Thyroid gland (tissue), 4 donors: ENCODE measurements around the gene NT5C1A. TPM values are rescaled to one million over a fixed set of nuclear protein-coding genes. Genes with fewer than 3 reads are reported as not detected.

ENCODE experiments used
- DNase-seq, 2 donors: peaks; one replicate each; pipeline ENCODE4 v3.0.0-alpha.2; 2019
- H3K27ac ChIP-seq, 3 donors: fragments of 200-600 bp; sonication (generic); 1 replicate in 2 of 3; 2 replicates in 1 of 3; pipeline ENCODE4 v1.5.1; 2016 to 2019; ENCODE audit warnings: mild to moderate bottlenecking in 1 of 3, moderate library complexity in 1 of 3
- H3K27me3 ChIP-seq: fragments of 200-600 bp; sonication (generic); one replicate; pipeline ENCODE4 v1.5.1; 2019
- H3K36me3 ChIP-seq, 2 donors: fragments of 200-600 bp; sonication (generic); one replicate each; pipeline ENCODE4 v1.5.1; 2016 to 2019
- H3K4me1 ChIP-seq, 2 donors: fragments of 200-600 bp; sonication (generic); one replicate each; pipeline ENCODE4 v1.5.1; 2017 to 2019
- H3K4me3 ChIP-seq, 3 donors: fragments of 200-600 bp; sonication (generic); replicated peaks in 1 of 3; 1 replicate in 2 of 3; 2 replicates in 1 of 3; pipeline ENCODE4 v1.5.1; 2016; ENCODE audit warnings: mild to moderate bottlenecking in 1 of 3
- H3K9me3 ChIP-seq: fragments of 200-600 bp; sonication (generic); one replicate; pipeline ENCODE4 v1.5.1; 2017
- CTCF ChIP-seq, 6 experiments: fragments of 200-600 bp in 3 of 6; fragments of 450-650 bp in 3 of 6; sonication (generic) in 3 of 6; IDR thresholded peaks; one replicate each; pipeline ENCODE4 v1.5.1; 2016 to 2019; ENCODE audit warnings: antibody characterized with exemption in 6 of 6, mild to moderate bottlenecking in 2 of 6, inconsistent platforms in 1 of 6, moderate library complexity in 1 of 6
- POLR2A ChIP-seq, 2 donors: fragments of 450-650 bp; IDR thresholded peaks; one replicate each; pipeline ENCODE4 v1.6.1; 2017; ENCODE audit warnings: antibody characterized with exemption in 2 of 2, mild to moderate bottlenecking in 2 of 2, moderate library complexity in 1 of 2
- WGBS, 2 donors: methylation state at CpG; one replicate each; pipeline ENCODE4 v1.1.5; 2017; 5-methylcytosine and 5-hydroxymethylcytosine counted together
- intact Hi-C: fragments of 100-400 bp; cut with DNase I; formaldehyde crosslinking; loops from one replicate; pipeline ENCODE4 v1.15.1; 2023
- total RNA-seq, 4 donors: library from RNA; depleted of rRNA; stranded (reverse); fragments of >200 nt; gene quantifications; one replicate each; pipeline ENCODE4 v1.2.3, GENCODE V29; 2016

Gene NT5C1A
- total RNA-seq, 4 donors from 2014 or later = 0.33 to 0.73 TPM; not detected in 2

DNA sequence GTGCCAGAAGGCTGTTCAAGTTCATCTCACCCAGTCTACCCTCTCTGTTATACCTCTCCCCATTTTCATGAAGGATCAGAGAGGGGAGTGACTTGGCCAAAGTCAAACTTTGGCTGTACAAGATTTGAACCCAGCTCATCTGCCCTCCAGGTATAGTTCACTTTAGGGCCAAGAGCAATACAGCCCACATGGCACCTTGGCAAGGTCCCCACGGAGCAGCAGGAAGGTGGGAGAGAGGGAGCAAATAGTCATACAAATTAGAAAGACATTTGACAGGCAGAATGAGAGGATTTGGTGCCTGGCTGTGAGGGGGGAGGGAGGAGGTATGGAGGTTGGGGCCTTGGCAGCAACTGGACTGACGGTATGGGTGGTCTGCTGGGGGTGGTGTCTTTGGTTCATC is 18.3 kb upstream of the NT5C1A start:
- Histone ChIP-seq H3K4me3 (no peak overlapping the region), H3K36me3 (no peaks in the 10 kb centered on the region), H3K27ac (no peak overlapping the region), H3K27me3 (no peaks in the 10 kb centered on the region), H3K4me1 (peaks cover 13 to 19% of the 10 kb centered on the region in 2 donors), H3K9me3 (no peaks in the 10 kb centered on the region)
- no peak for TF ChIP-seq CTCF (IDR thresholded peaks at IDR 0.05)
- TF ChIP-seq POLR2A (IDR thresholded peaks at IDR 0.05) = no peak
- intact Hi-C loops = no loop called here
- WGBS, 2 donors = 40 to 51% methylated on average over 2 of the region's 2 CpGs
- no peak for DNase-seq

DNA sequence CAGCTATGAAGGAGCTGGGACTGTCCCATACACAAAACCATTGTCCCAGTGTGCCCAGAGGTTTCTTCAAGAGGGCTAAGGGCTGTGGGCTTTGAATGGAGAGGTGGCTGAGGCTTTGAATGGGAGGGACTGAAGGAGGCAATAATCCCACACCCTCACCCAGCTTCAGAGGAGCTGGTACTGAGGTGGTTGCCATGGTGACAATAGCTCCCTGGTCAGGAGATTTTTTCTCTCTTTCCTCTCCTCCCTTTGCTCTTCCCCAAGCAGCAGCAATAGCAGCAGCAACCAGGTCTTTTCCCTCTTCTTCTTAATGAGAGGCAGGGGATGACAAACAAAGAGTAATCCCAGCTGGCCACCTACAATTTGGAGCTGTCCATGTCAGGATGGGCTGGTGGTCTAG is 17.7 kb upstream of the NT5C1A start:
- intact Hi-C loops = no loop called here
- H3K27ac ChIP-seq = no peak overlapping the region
- peaks cover 13 to 19% of the 10 kb centered on the region in 2 donors for H3K4me1 ChIP-seq
- TF ChIP-seq CTCF (IDR thresholded peaks at IDR 0.05) (no peak), POLR2A (IDR thresholded peaks at IDR 0.05) (no peak)
- no peak for DNase-seq
- no peaks in the 10 kb centered on the region for H3K36me3 ChIP-seq
- no peaks in the 10 kb centered on the region for H3K27me3 ChIP-seq
- no peak overlapping the region for H3K4me3 ChIP-seq
- H3K9me3 ChIP-seq = no peaks in the 10 kb centered on the region

GRCh38 chr1:39689214-39689613 is 17.3 kb upstream of the NT5C1A start:
- intact Hi-C loops = no loop called here
- no peaks in the 10 kb centered on the region for H3K9me3 ChIP-seq
- H3K4me3 ChIP-seq = no peak overlapping the region
- no peak overlapping the region for H3K27ac ChIP-seq
- TF ChIP-seq POLR2A (IDR thresholded peaks at IDR 0.05) = no peak
- TF ChIP-seq CTCF (IDR thresholded peaks at IDR 0.05) = no peak
- no peaks in the 10 kb centered on the region for H3K27me3 ChIP-seq
- 71 to 87% methylated on average over 2 of the region's 2 CpGs for whole genome bisulfite sequencing, 2 donors
- peaks cover 13 to 19% of the 10 kb centered on the region in 2 donors for H3K4me1 ChIP-seq
- no peaks in the 10 kb centered on the region for H3K36me3 ChIP-seq
- DNase-seq = no peak

DNA sequence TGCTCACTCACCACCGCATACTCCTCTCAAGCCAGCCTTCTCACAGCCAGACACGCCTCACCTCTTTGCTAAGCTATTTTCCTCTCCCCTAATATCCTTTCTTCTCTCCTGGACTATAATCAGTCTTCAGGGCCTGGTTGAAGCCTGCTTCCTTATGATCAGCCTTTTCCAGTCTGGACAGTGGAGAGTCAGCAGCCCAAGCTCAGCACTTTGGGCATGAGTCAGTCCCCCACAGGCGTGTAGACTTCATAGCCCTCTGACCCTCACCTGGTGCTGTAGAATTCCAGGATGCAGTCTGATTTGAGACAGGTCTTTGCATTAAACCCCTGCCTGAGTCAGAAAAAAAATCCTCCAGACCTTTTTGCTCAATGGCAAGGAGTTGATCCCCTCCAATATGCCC is 16.8 kb upstream of the NT5C1A start:
- WGBS, 2 donors = 82 to 89% methylated on average over 3 of the region's 3 CpGs
- Histone ChIP-seq H3K4me3 (no peak overlapping the region), H3K27me3 (peaks cover 3% of the 10 kb centered on the region), H3K27ac (no peak overlapping the region), H3K36me3 (no peaks in the 10 kb centered on the region), H3K4me1 (peaks cover 13 to 19% of the 10 kb centered on the region in 2 donors), H3K9me3 (no peaks in the 10 kb centered on the region)
- intact Hi-C loops = no loop called here
- DNase-seq = no peak
- TF ChIP-seq POLR2A (IDR thresholded peaks at IDR 0.05) = no peak
- no peak for TF ChIP-seq CTCF (IDR thresholded peaks at IDR 0.05)

DNA sequence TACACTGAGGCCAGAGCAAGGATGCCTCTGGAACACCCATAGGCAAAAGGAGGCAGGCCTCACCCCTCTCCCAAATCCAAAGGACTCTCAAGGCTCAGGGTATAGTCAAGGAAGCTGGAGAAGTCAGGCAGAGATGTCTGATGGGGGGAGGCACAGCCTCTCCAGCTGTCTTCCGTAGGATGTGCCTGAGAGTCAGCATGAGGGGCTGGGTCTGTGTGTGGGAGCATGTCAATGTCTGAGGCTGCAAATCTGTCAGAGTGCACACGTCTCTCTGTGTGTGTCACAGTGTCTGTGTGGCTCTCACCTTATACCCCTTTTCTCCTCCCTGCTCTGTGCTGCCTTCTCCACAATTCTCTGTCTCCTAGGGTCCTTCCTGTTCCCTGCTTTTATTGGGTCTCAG is 15.3 kb upstream of the NT5C1A start:
- H3K4me1 ChIP-seq = peaks cover 10 to 14% of the 10 kb centered on the region in 2 donors
- intact Hi-C loops = no loop called here
- TF ChIP-seq CTCF (IDR thresholded peaks at IDR 0.05) = no peak
- no peak for TF ChIP-seq POLR2A (IDR thresholded peaks at IDR 0.05)

More for the DNA sequence above, 15.3 kb upstream of the NT5C1A start:
- Histone ChIP-seq H3K4me3 (no peak overlapping the region), H3K36me3 (no peaks in the 10 kb centered on the region), H3K27me3 (peaks cover 4% of the 10 kb centered on the region), H3K9me3 (no peaks in the 10 kb centered on the region), H3K27ac (no peak overlapping the region)
- WGBS, 2 donors = 57 to 82% methylated on average over 2 of the region's 2 CpGs
- no peak for DNase-seq
